ENCODE results near the gene MAP1LC3B.

GRCh38 chr16:87442581-87442966 is 50.4 kb downstream of the MAP1LC3B start:
- TF ChIP-seq TEAD4 (IDR thresholded peaks at IDR 0.05) = no peak
- no peak for TF ChIP-seq CEBPB (IDR thresholded peaks at IDR 0.05)
- no peak for TF ChIP-seq CREB1 (IDR thresholded peaks at IDR 0.05; ENCODE audit: low read depth)
- TF ChIP-seq TAF1 (IDR thresholded peaks at IDR 0.05; ENCODE audit: low read depth) = no peak
- no peak for TF ChIP-seq ZBTB7A (IDR thresholded peaks at IDR 0.05; ENCODE audit: low read depth)

Data from Ishikawa (cell line).